Psoas muscle (tissue), 8 donors: ENCODE results near the gene AKT3. TPM values are rescaled to one million over a fixed set of nuclear protein-coding genes. Genes with fewer than 3 reads are reported as not detected.

Experiments used
- ATAC-seq, 4 donors: fragments of 200-7000 bp; cut with Tn5 transposase; one replicate each; pipeline ENCODE4 v1.9.1; 2020; ENCODE audit warnings: moderate library complexity in 3 of 4, mild to moderate bottlenecking in 2 of 4
- DNase-seq, 2 donors: peaks; one replicate each; pipeline ENCODE4 v3.0.0-alpha.2; 2020
- H3K27ac ChIP-seq: fragments of 200-600 bp; one replicate; pipeline ENCODE4 v1.8.0; 2022
- H3K27me3 ChIP-seq, 3 donors: fragments of 200-600 bp in 1 of 3; one replicate each; pipeline versions ENCODE4 v1.6.1 to v1.8.0; 2013 to 2022; ENCODE audit warnings: low read length in 2 of 3, mild to moderate bottlenecking in 2 of 3, moderate library complexity in 1 of 3; ENCODE audit not compliant: insufficient read depth in 3 of 3
- H3K36me3 ChIP-seq, 2 donors: fragments of 200-600 bp in 1 of 2; one replicate each; pipeline versions ENCODE4 v1.6.1 to v1.8.0; 2013 to 2022; ENCODE audit warnings: low read depth in 1 of 2, mild to moderate bottlenecking in 1 of 2, moderate library complexity in 1 of 2; ENCODE audit not compliant: insufficient read depth in 1 of 2
- H3K4me1 ChIP-seq: fragments of 200-600 bp; one replicate; pipeline ENCODE4 v1.8.0; 2022
- H3K4me3 ChIP-seq: fragments of 200-600 bp; one replicate; pipeline ENCODE4 v1.8.0; 2022; ENCODE audit warnings: mild to moderate bottlenecking
- H3K9me3 ChIP-seq: fragments of 200-600 bp; one replicate; pipeline ENCODE4 v1.8.0; 2022
- CTCF ChIP-seq: fragments of 200-600 bp; IDR thresholded peaks from one replicate; pipeline ENCODE4 v1.8.0; 2022; ENCODE audit warnings: antibody characterized with exemption
- WGBS, 3 donors: extraction: QIAGEN DNeasy Blood & Tissue Kit; methylation state at CpG; one replicate each; pipeline versions ENCODE4 v1.1.6 to v1.1.7; 2013; 5-methylcytosine and 5-hydroxymethylcytosine counted together
- intact Hi-C, 2 donors: fragments of 100-400 bp; cut with DNase I; formaldehyde crosslinking; loops; one replicate each; pipeline versions ENCODE4 v1.11.0 to v1.14.2; 2022
- polyA plus RNA-seq, 3 donors: library from polyadenylated mRNA; stranded (reverse); fragments of 200-250 nt; gene quantifications; one replicate each; pipeline ENCODE4 v1.2.3, GENCODE V29; 2013
- total RNA-seq, 4 donors: library from RNA; stranded (reverse); fragmentation: NEBNext Ultra II Directional in 2 of 4; extraction: Animal tissue kit (Norgen Biotek cat#: 25700) in 2 of 4; gene quantifications; one replicate each; pipeline versions ENCODE4 v1.2.1 to v1.2.4, GENCODE V29; 2021 to 2023
- donor health status: healthy with polysubstance abuse.
- donor health status: DM: no; HTN: no; CAD: no; lungs with moderate emphysema.
- donor health status: Bipolar disorder and iron deficiency.
- donor health status: healthy.
- donor health status: DM: yes; HTN: yes; CAD: no.
- donor health status: DM: no; HTN: no; CAD: no.
- donor health status: DM: no; HTN: no; CAD: no.
- donor health status: DM: yes; HTN: yes; CAD: no.

The AKT3 gene
- total and polyA plus RNA-seq, 7 donors = 3.3 to 25.1 (median 9.8) TPM

GRCh38 chr1:243796016-243796415, 54.0 kb downstream of the AKT3 start:
- no peaks in the 10 kb centered on the region for H3K9me3 ChIP-seq
- DNase-seq = no peak
- no peaks in the 10 kb centered on the region for H3K36me3 ChIP-seq
- no peak overlapping the region for H3K4me3 ChIP-seq
- 95 to 98% (median 98%) methylated on average over 2 of the region's 2 CpGs for WGBS, 3 donors
- no peaks in the 10 kb centered on the region for H3K27me3 ChIP-seq
- peaks cover 12% of the 10 kb centered on the region for H3K4me1 ChIP-seq
- no peak for TF ChIP-seq CTCF
- no peak overlapping the region for H3K27ac ChIP-seq
- intact Hi-C loops = no loop called here
- ATAC-seq = no peak

- H3K36me3 ChIP-seq = no peaks in the 10 kb centered on the region
- no peak overlapping the region for H3K27ac ChIP-seq
- no peak for DNase-seq
- H3K4me1 ChIP-seq = peaks cover 22% of the 10 kb centered on the region
- no peak overlapping the region for H3K4me3 ChIP-seq
- 91 to 95% (median 93%) methylated on average over 2 of the region's 2 CpGs for WGBS, 3 donors
- no peaks in the 10 kb centered on the region for H3K9me3 ChIP-seq
- TF ChIP-seq CTCF = no peak
- H3K27me3 ChIP-seq = no peaks in the 10 kb centered on the region
- intact Hi-C loops = no loop called here
- no peak for ATAC-seq
These were observed 56.7 kb downstream of the AKT3 start for GRCh38 chr1:243793298-243793697.

GRCh38 chr1:243792891-243793290, 57.2 kb downstream of the AKT3 start:
- H3K27me3 ChIP-seq = no peaks in the 10 kb centered on the region
- H3K36me3 ChIP-seq = no peaks in the 10 kb centered on the region
- H3K27ac ChIP-seq = no peak overlapping the region
- no peak for ATAC-seq
- no peak overlapping the region for H3K4me3 ChIP-seq
- intact Hi-C loops = no loop called here
- H3K9me3 ChIP-seq = no peaks in the 10 kb centered on the region
- H3K4me1 ChIP-seq = peaks cover 22% of the 10 kb centered on the region
- no peak for DNase-seq
- WGBS, 3 donors = 39 to 60% (median 41%) methylated on average over 3 of the region's 3 CpGs
- no peak for TF ChIP-seq CTCF

GRCh38 chr1:243792401-243792800, 57.6 kb downstream of the AKT3 start:
- no peaks in the 10 kb centered on the region for H3K27me3 ChIP-seq
- intact Hi-C loops = no loop called here
- H3K4me1 ChIP-seq = peaks cover 22% of the 10 kb centered on the region
- H3K36me3 ChIP-seq = no peaks in the 10 kb centered on the region
- no peaks in the 10 kb centered on the region for H3K9me3 ChIP-seq
- H3K4me3 ChIP-seq = no peak overlapping the region
- H3K27ac ChIP-seq = no peak overlapping the region
- DNase-seq = no peak
- no peak for TF ChIP-seq CTCF
- no peak for ATAC-seq
- WGBS, 3 donors = 63 to 66% (median 64%) methylated on average over 2 of the region's 2 CpGs

- ATAC-seq (peak in 1 of 4 donors; percentile 65), DNase-seq (no peak)
- no peaks in the 10 kb centered on the region for H3K36me3 ChIP-seq
- H3K27ac ChIP-seq = no peak overlapping the region
- H3K4me1 ChIP-seq = peaks cover 22% of the 10 kb centered on the region
- H3K27me3 ChIP-seq = no peaks in the 10 kb centered on the region
- no peaks in the 10 kb centered on the region for H3K9me3 ChIP-seq
- WGBS, 3 donors = 49 to 54% (median 50%) methylated on average over 4 of the region's 4 CpGs
- intact Hi-C loops = no loop called here
- H3K4me3 ChIP-seq = no peak overlapping the region
- TF ChIP-seq CTCF = no peak
These were observed 58.3 kb downstream of the AKT3 start for GRCh38 chr1:243791586-243792267.
